Neuron (in vitro differentiated cells): ENCODE data around the gene OTULINL.
A peak's percentile ranks its signal among the peaks of the same experiment; 100 is the strongest.
"Not testable (repeated sequence)": the region's sequence is repeated elsewhere in the genome, so short reads cannot be mapped to it uniquely, and the experiment has no call there.

Experiments
- H2AFZ ChIP-seq: one replicate; pipeline ENCODE4 v1.6.1; 2013; ENCODE audit warnings: low read depth, mild to moderate bottlenecking, inconsistent platforms, low read length, moderate library complexity
- H3K27me3 ChIP-seq: one replicate; pipeline ENCODE4 v1.6.1; 2013; ENCODE audit warnings: low read length; ENCODE audit not compliant: insufficient read depth
- H3K36me3 ChIP-seq: one replicate; pipeline ENCODE4 v1.6.1; 2013; ENCODE audit warnings: low read length; ENCODE audit not compliant: insufficient read depth
- H3K4me1 ChIP-seq: one replicate; pipeline ENCODE4 v1.6.1; 2013; ENCODE audit warnings: low read length; ENCODE audit not compliant: insufficient read depth
- H3K4me3 ChIP-seq: 2 replicates; pipeline ENCODE4 v1.5.1; 2013; ENCODE audit warnings: mild to moderate bottlenecking, low read length, moderate library complexity
- H3K9me3 ChIP-seq: one replicate; pipeline ENCODE4 v1.6.1; 2013; ENCODE audit warnings: low read length

OTULINL gene

GRCh38 chr5:14581106-14581890 lies at the start of gene OTULINL:
Gene OTULINL (plus strand): TSS chr5:14581792. CDS start chr5:14581895, 103 bp downstream.
- Histone ChIP-seq H3K27me3 (peaks cover 6% of the 10 kb centered on the region), H3K4me3 (peak within 1 kb of the TSS; percentile 58), H3K4me1 (no peaks in the 10 kb centered on the region), H2AFZ (peak within 1 kb of the TSS; percentile 90), H3K36me3 (no peaks in the 10 kb centered on the region), H3K9me3 (no peaks in the 10 kb centered on the region)

GRCh38 chr5:14532180-14532579 lies 49.4 kb upstream of the OTULINL start:
- Histone ChIP-seq H3K9me3 (peaks cover 1% of the 10 kb centered on the region), H3K4me3 (no peak overlapping the region), H3K36me3 (no peaks in the 10 kb centered on the region), H3K27me3 (no peaks in the 10 kb centered on the region), H2AFZ (no peak overlapping the region), H3K4me1 (no peaks in the 10 kb centered on the region)

GRCh38 chr5:14534773-14535172 lies 46.8 kb upstream of the OTULINL start:
- Histone ChIP-seq H2AFZ (no peak overlapping the region), H3K9me3 (peaks cover 1% of the 10 kb centered on the region), H3K4me3 (no peak overlapping the region), H3K36me3 (no peaks in the 10 kb centered on the region), H3K27me3 (no peaks in the 10 kb centered on the region), H3K4me1 (no peaks in the 10 kb centered on the region)

GRCh38 chr5:14545308-14545707 lies 36.3 kb upstream of the OTULINL start:
- H3K9me3 ChIP-seq: no peaks in the 10 kb centered on the region
- no peaks in the 10 kb centered on the region for H3K4me1 ChIP-seq
- H2AFZ ChIP-seq: no peak overlapping the region
- H3K4me3 ChIP-seq: no peak overlapping the region
- no peaks in the 10 kb centered on the region for H3K27me3 ChIP-seq
- no peaks in the 10 kb centered on the region for H3K36me3 ChIP-seq

- H3K4me1 ChIP-seq: no peaks in the 10 kb centered on the region
- no peaks in the 10 kb centered on the region for H3K27me3 ChIP-seq
- H3K9me3 ChIP-seq: no peaks in the 10 kb centered on the region
- H2AFZ ChIP-seq: no peak overlapping the region
- no peak overlapping the region for H3K4me3 ChIP-seq
- no peaks in the 10 kb centered on the region for H3K36me3 ChIP-seq
Measured at GRCh38 chr5:14545862-14546261, 35.7 kb upstream of the OTULINL start.

DNA sequence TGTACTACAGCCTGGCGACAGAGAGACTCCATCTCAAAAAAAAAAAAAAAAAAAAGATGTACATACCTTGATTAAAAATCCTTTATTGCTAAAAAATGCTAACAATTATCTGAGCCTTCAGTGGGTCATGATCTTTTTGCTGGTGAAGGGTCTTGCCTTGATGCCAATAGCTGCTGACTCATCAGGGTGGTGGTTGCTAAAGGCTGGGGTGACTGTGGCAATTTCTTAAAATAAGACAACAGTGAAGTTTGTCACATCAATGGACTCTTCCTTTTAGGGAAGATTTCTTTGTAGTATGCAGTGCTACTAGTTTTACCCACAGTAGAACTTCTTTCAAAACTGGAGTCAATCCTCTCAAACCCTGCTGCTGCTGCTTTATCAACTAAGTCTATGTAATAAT lies 33.9 kb upstream of the OTULINL start:
- no peaks in the 10 kb centered on the region for H3K27me3 ChIP-seq
- H3K4me3 ChIP-seq: no peak overlapping the region
- H3K36me3 ChIP-seq: no peaks in the 10 kb centered on the region
- H3K4me1 ChIP-seq: no peaks in the 10 kb centered on the region
- H3K9me3 ChIP-seq: no peaks in the 10 kb centered on the region
- no peak overlapping the region for H2AFZ ChIP-seq

GRCh38 chr5:14551211-14551610 lies 30.4 kb upstream of the OTULINL start:
- H3K27me3 ChIP-seq: no peaks in the 10 kb centered on the region
- H3K4me3 ChIP-seq: no peak overlapping the region
- H3K9me3 ChIP-seq: no peaks in the 10 kb centered on the region
- H3K36me3 ChIP-seq: no peaks in the 10 kb centered on the region
- H2AFZ ChIP-seq: no peak overlapping the region
- no peaks in the 10 kb centered on the region for H3K4me1 ChIP-seq

GRCh38 chr5:14552017-14552416 lies 29.6 kb upstream of the OTULINL start:
- H2AFZ ChIP-seq: no peak overlapping the region
- no peaks in the 10 kb centered on the region for H3K4me1 ChIP-seq
- H3K4me3 ChIP-seq: no peak overlapping the region
- no peaks in the 10 kb centered on the region for H3K36me3 ChIP-seq
- H3K9me3 ChIP-seq: no peaks in the 10 kb centered on the region
- no peaks in the 10 kb centered on the region for H3K27me3 ChIP-seq

DNA sequence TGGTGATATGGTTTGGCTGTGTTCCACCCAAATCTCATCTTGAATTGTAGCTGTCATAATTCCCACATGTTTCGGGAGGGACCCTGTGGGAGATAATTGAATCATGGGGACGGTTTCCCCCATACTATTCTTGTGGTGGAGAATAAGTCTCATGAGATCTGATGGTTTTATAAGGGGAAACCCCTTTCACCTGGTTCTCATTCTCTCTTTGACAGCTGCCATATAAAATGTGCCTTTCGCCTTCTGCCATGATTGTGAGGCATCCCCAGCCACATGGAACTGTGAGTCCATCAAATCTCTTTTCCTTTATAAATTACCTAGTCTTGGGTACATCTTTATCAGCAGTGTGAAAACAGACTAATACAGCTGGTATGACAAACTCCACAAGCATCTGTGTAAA lies 27.3 kb upstream of the OTULINL start:
- not testable (repeated sequence) for H3K9me3 ChIP-seq, H3K27me3 ChIP-seq, H3K4me3 ChIP-seq, H3K36me3 ChIP-seq, H2AFZ ChIP-seq, H3K4me1 ChIP-seq

GRCh38 chr5:14556015-14556414 lies 25.6 kb upstream of the OTULINL start:
- no peaks in the 10 kb centered on the region for H3K9me3 ChIP-seq
- no peak overlapping the region for H2AFZ ChIP-seq
- no peak overlapping the region for H3K4me3 ChIP-seq
- H3K36me3 ChIP-seq: no peaks in the 10 kb centered on the region
- no peaks in the 10 kb centered on the region for H3K27me3 ChIP-seq
- no peaks in the 10 kb centered on the region for H3K4me1 ChIP-seq

GRCh38 chr5:14557203-14557770 lies 24.3 kb upstream of the OTULINL start:
- Histone ChIP-seq H3K4me1 (no peaks in the 10 kb centered on the region), H3K9me3 (no peaks in the 10 kb centered on the region), H2AFZ (no peak overlapping the region), H3K4me3 (no peak overlapping the region), H3K36me3 (no peaks in the 10 kb centered on the region), H3K27me3 (peaks cover 2% of the 10 kb centered on the region)

DNA sequence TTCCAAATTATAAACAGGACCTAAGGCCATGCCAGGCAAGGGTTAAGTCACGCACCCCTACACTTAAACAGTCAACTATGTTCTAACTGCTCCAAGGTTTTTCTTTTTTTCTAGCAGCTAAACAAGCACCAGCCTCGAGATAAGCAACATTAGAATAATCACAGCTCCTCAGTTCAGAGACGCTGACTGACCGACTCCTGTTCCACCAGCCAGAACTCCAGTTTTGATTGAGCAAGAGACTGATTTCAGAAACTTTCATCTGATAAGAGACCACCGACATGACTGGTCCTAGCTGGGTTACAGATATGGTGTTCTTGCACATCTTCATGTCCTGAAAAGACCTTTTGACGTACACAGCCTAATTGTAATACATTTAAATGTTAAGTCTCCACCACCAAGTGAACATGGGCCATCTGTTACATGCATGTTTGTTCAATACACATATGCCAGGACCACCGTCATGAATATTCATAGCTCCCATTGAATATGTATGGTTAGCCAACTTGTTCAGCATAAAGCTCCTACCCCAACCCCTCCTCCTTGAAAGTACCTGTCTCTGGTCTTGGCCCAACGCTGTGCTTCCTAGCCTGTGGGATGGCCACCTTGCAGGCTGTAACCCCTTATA lies 23.7 kb upstream of the OTULINL start:
- no peaks in the 10 kb centered on the region for H3K9me3 ChIP-seq

DNA sequence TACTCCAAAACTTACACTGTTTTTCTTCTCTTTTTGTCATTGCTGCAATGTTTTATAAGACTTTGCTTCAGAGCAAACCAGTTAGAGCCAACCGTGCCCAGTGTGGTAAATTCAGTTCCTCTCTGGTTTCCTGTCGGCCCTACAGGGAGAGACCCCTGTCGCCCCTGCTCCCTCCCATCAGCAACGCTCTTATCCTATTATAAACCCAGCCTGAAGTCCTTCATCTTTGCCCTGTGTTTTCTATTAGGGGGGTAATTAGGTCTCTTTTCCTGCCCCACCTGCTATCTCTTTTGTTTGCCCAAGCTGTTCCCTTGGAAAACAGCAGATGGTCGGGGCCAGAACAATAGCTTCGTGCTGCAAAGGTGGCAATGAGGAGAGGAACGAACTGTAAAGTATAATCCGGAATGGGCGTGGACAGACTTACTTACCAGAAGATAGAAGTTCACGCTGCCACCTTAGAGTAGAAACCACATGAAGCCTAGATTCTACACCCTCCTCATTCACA lies 21.4 kb upstream of the OTULINL start:
- Histone ChIP-seq H3K36me3 (no peaks in the 10 kb centered on the region), H2AFZ (no peak overlapping the region), H3K27me3 (peaks cover 2% of the 10 kb centered on the region), H3K9me3 (no peaks in the 10 kb centered on the region), H3K4me3 (no peak overlapping the region), H3K4me1 (no peaks in the 10 kb centered on the region)

More for the DNA sequence above, 23.7 kb upstream of the OTULINL start:
- no peaks in the 10 kb centered on the region for H3K4me1 ChIP-seq
- H3K36me3 ChIP-seq: no peaks in the 10 kb centered on the region
- peaks cover 2% of the 10 kb centered on the region for H3K27me3 ChIP-seq
- no peak overlapping the region for H2AFZ ChIP-seq
- H3K4me3 ChIP-seq: no peak overlapping the region
